Limb (tissue), 2 donors: ENCODE results near the gene LRG1.
"Not testable (repeated sequence)": the region's sequence is repeated elsewhere in the genome, so short reads cannot be mapped to it uniquely, and the experiment has no call there.

Experiments
- DNase-seq, 2 donors: peaks; one replicate each; pipeline ENCODE4 v3.0.0-alpha.2; 2016; ENCODE audit errors: extremely low spot score in 2 of 2

The LRG1 gene

GRCh38 chr19:4553092-4553695, 13.4 kb upstream of the LRG1 start:
- no peak for DNase-seq

GRCh38 chr19:4552525-4552819, 12.6 kb upstream of the LRG1 start:
- DNase-seq: no peak

- DNase-seq: no peak
Measured at GRCh38 chr19:4550479-4551050, 10.7 kb upstream of the LRG1 start.

- DNase-seq: no peak
Measured at GRCh38 chr19:4550018-4550417, 10.2 kb upstream of the LRG1 start.

- DNase-seq: no peak
Measured at GRCh38 chr19:4548238-4548584, 8.4 kb upstream of the LRG1 start.

GRCh38 chr19:4547303-4548237, 7.7 kb upstream of the LRG1 start:
- DNase-seq: no peak

- DNase-seq: no peak
Measured at GRCh38 chr19:4543842-4544647, 4.2 kb upstream of the LRG1 start.

- DNase-seq: no peak
Measured at GRCh38 chr19:4542896-4543841, 3.3 kb upstream of the LRG1 start.

- DNase-seq: not testable (repeated sequence)
Measured at GRCh38 chr19:4541806-4542145, 1.9 kb upstream of the LRG1 start.

GRCh38 chr19:4541114-4541805, 1.4 kb upstream of the LRG1 start:
- no peak for DNase-seq

GRCh38 chr19:4539169-4539692, 605 bp downstream of the LRG1 start:
- no peak for DNase-seq

- DNase-seq: no peak
Measured at GRCh38 chr19:4538601-4538954, 1.3 kb downstream of the LRG1 start.

- no peak for DNase-seq
Measured at GRCh38 chr19:4537953-4538600, 1.8 kb downstream of the LRG1 start.

GRCh38 chr19:4536798-4537197, 3.0 kb downstream of the LRG1 start:
- no peak for DNase-seq

- DNase-seq: peak; percentile 49 to 88
Measured at GRCh38 chr19:4534836-4535658, 4.8 kb downstream of the LRG1 start, which contains the start of gene PLIN5. TSS of gene PLIN5 (minus strand) at chr19:4535224. CDS start at chr19:4534074, 1,150 bp downstream.

- no peak for DNase-seq
Measured at GRCh38 chr19:4533835-4534424, 5.9 kb downstream of the LRG1 start.

- no peak for DNase-seq
Measured at GRCh38 chr19:4533334-4533733, 6.5 kb downstream of the LRG1 start.

- no peak for DNase-seq
Measured at GRCh38 chr19:4531562-4532165, 8.2 kb downstream of the LRG1 start.
